NB4 (cell line): Measurements from ENCODE around the gene SRGAP2B.
"Not testable (repeated sequence)": the region's sequence is repeated elsewhere in the genome, so short reads cannot be mapped to it uniquely, and the experiment has no call there.

Source experiments
- POLR2A ChIP-seq: IDR thresholded peaks from 2 replicates; pipeline ENCODE4 v1.6.1; 2011; ENCODE audit warnings: mild to moderate bottlenecking; ENCODE audit not compliant: insufficient read length; ENCODE audit errors: extremely low read depth
- TF ChIP-seq, protein P1 (sequence below): IDR thresholded peaks from one replicate; pipeline ENCODE4 v1.5.1; 2012; ENCODE audit warnings: low read depth, low read length
- TF ChIP-seq, protein P2 (sequence below): IDR thresholded peaks from 2 replicates; pipeline ENCODE4 v1.6.1; 2011; ENCODE audit warnings: low read depth, low read length

DNA sequence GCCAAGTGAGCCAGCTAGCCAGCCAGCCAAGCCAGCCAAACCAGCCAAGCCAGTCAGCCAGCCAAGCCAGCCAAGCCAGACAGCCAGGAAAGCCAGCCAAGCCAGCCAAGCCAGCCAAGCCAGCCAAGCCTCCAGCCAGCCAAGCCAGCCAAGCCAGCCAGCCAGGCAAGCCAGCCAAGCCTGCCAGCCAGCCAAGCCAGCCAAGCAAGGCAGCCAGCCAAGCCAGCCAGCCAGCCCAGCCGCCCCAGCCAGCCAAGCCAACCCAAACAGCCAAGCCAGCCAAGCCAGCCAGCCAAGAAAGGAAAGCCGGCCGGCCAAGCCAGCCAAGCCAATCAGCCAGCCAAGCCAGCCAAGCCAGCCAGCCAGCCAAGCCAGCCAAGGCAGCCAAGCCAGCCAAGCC, 236.5 kb downstream of the SRGAP2B start:
- TF ChIP-seq, protein P1, sequence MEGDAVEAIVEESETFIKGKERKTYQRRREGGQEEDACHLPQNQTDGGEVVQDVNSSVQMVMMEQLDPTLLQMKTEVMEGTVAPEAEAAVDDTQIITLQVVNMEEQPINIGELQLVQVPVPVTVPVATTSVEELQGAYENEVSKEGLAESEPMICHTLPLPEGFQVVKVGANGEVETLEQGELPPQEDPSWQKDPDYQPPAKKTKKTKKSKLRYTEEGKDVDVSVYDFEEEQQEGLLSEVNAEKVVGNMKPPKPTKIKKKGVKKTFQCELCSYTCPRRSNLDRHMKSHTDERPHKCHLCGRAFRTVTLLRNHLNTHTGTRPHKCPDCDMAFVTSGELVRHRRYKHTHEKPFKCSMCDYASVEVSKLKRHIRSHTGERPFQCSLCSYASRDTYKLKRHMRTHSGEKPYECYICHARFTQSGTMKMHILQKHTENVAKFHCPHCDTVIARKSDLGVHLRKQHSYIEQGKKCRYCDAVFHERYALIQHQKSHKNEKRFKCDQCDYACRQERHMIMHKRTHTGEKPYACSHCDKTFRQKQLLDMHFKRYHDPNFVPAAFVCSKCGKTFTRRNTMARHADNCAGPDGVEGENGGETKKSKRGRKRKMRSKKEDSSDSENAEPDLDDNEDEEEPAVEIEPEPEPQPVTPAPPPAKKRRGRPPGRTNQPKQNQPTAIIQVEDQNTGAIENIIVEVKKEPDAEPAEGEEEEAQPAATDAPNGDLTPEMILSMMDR, result not testable (repeated sequence)
- TF ChIP-seq, protein P2, sequence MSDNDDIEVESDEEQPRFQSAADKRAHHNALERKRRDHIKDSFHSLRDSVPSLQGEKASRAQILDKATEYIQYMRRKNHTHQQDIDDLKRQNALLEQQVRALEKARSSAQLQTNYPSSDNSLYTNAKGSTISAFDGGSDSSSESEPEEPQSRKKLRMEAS, result not testable (repeated sequence)
- TF ChIP-seq POLR2A, result not testable (repeated sequence)
